HCT116 (cell line): ENCODE measurements around the gene ERMP1. TPM values are rescaled to one million over a fixed set of nuclear protein-coding genes. Genes with fewer than 3 reads are reported as not detected.

ENCODE experiments used
- ATAC-seq: fragments of 200-7000 bp; cut with Tn5 transposase; 2 replicates; pipeline ENCODE4 v1.9.1; 2020; ENCODE audit warnings: mild to moderate bottlenecking, moderate library complexity
- BruUV-seq: library from RNA; stranded (reverse); fragments of 400-500 nt; replicated peaks from 2 replicates; lab custom pipeline; 2021; lab: Mats Ljungman, UMichigan
- CTCF ChIA-PET: fragments of 300-600 bp; sonication (Branson Sonifier 250); formaldehyde crosslinking; loops from one replicate; lab custom pipeline; 2021; ENCODE audit warnings: antibody characterized with exemption; lab: Charles Lee
- POLR2A ChIA-PET: fragments of 300-600, 350-600 bp; sonication (Branson Sonifier 250); formaldehyde crosslinking; loops from one replicate; lab custom pipeline; 2021; ENCODE audit warnings: antibody characterized with exemption; lab: Charles Lee
- RAD21 ChIA-PET, 2 experiments: fragments of 300-600 bp; sonication (Branson Sonifier 250); formaldehyde crosslinking; loops; one replicate each; lab custom pipeline; 2023; ENCODE audit warnings: low total read pairs in 2 of 2; ENCODE audit not compliant: uncharacterized antibody in 2 of 2, unreplicated experiment in 2 of 2, low non-redundant PET in 1 of 2; lab: Charles Lee
- DNase-seq: peaks from one replicate; pipeline ENCODE4 v3.0.0-alpha.2; 2010; ENCODE audit warnings: low read depth, low spot score
- H2AFZ ChIP-seq: fragments of 200-600 bp; shearing (Covaris generic), sonication (generic); 2 replicates; pipeline ENCODE4 v1.6.1; 2017; ENCODE audit warnings: low read depth, mixed run types, mixed read lengths, antibody characterized with exemption, low read length; ENCODE audit not compliant: poor library complexity, severe bottlenecking
- H3K27ac ChIP-seq: 2 replicates; pipeline ENCODE4 v1.5.1; 2012; ENCODE audit warnings: low read depth, low read length
- H3K27me3 ChIP-seq: fragments of 200-600 bp; sonication (generic); 2 replicates; pipeline ENCODE4 v1.6.1; 2016; ENCODE audit warnings: mixed run types, low read length, mixed read lengths; ENCODE audit not compliant: insufficient read depth
- H3K36me3 ChIP-seq, 2 experiments: fragments of 200-500 bp in 1 of 2; fragments of 200-600 bp in 1 of 2; sonication (Bioruptor generic) in 1 of 2; sonication (generic) in 1 of 2; 2 replicates each; pipeline versions ENCODE4 v1.5.1 to v1.6.1; 2014 to 2016; ENCODE audit warnings: low read length in 2 of 2, inconsistent platforms in 1 of 2, mixed read lengths in 1 of 2, mixed run types in 1 of 2; ENCODE audit not compliant: insufficient read depth in 2 of 2, control insufficient read depth in 1 of 2
- H3K4me1 ChIP-seq, 2 experiments: fragments of 200-600 bp in 1 of 2; sonication (generic) in 1 of 2; 2 replicates each; pipeline versions ENCODE4 v1.5.1 to v1.6.1; 2012 to 2017; ENCODE audit warnings: low read length in 2 of 2, inconsistent platforms in 1 of 2, mild to moderate bottlenecking in 1 of 2, mixed read lengths in 1 of 2, mixed run types in 1 of 2, moderate library complexity in 1 of 2; ENCODE audit not compliant: insufficient read depth in 2 of 2, control insufficient read depth in 1 of 2
- H3K4me2 ChIP-seq: fragments of 200-600 bp; sonication (generic); 2 replicates; pipeline ENCODE4 v1.6.1; 2017; ENCODE audit warnings: mixed run types, low read length, mixed read lengths
- H3K4me3 ChIP-seq, 2 experiments: fragments of 200-600 bp in 1 of 2; sonication (generic) in 1 of 2; replicated peaks in 1 of 2; 2 replicates each; pipeline ENCODE4 v1.5.1; 2011 to 2016; ENCODE audit warnings: low read length in 2 of 2, control low read depth in 1 of 2, low read depth in 1 of 2, mild to moderate bottlenecking in 1 of 2, mixed read lengths in 1 of 2, mixed run types in 1 of 2
- H3K79me2 ChIP-seq: fragments of 200-600 bp; sonication (generic); 2 replicates; pipeline ENCODE4 v1.6.1; 2017; ENCODE audit warnings: mild to moderate bottlenecking, mixed run types, low read length, moderate library complexity, mixed read lengths; ENCODE audit not compliant: insufficient read depth
- H3K9ac ChIP-seq: fragments of 200-600 bp; sonication (generic); 2 replicates; pipeline ENCODE4 v1.6.1; 2016; ENCODE audit warnings: low read length, mixed read lengths
- H3K9me2 ChIP-seq: fragments of 200-600 bp; sonication (generic), shearing (Covaris generic); 2 replicates; pipeline ENCODE4 v1.6.1; 2017; ENCODE audit warnings: mixed run types, mild to moderate bottlenecking, moderate library complexity; ENCODE audit not compliant: insufficient read depth
- H3K9me3 ChIP-seq, 2 experiments: fragments of 200-500 bp in 1 of 2; fragments of 200-600 bp in 1 of 2; sonication (Bioruptor generic) in 1 of 2; sonication (generic) in 1 of 2; 2 replicates each; pipeline ENCODE4 v1.6.1; 2014 to 2017; ENCODE audit warnings: low read length in 2 of 2, mixed read lengths in 2 of 2, inconsistent platforms in 1 of 2, low read depth in 1 of 2, mild to moderate bottlenecking in 1 of 2, mixed run types in 1 of 2, moderate library complexity in 1 of 2; ENCODE audit not compliant: control insufficient read depth in 1 of 2, insufficient read depth in 1 of 2
- H4K20me1 ChIP-seq: fragments of 200-600 bp; sonication (generic), shearing (Covaris generic); 2 replicates; pipeline ENCODE4 v1.6.1; 2017; ENCODE audit warnings: mixed run types, mild to moderate bottlenecking, moderate library complexity; ENCODE audit not compliant: insufficient read depth
- CBX3 ChIP-seq: IDR thresholded peaks from 2 replicates; pipeline ENCODE4 v1.6.1; 2012; ENCODE audit warnings: low read depth
- CTCF ChIP-seq, 3 experiments: fragments of 200-600 bp in 1 of 3; sonication (generic) in 1 of 3; IDR thresholded peaks in 2 of 3; conservative IDR thresholded peaks in 1 of 3; 2 replicates each; pipeline ENCODE4 v1.5.1; 2012 to 2017; ENCODE audit warnings: low read depth in 2 of 3, low read length in 2 of 3, antibody characterized with exemption in 1 of 3, borderline replicate concordance in 1 of 3, control low read depth in 1 of 3, mild to moderate bottlenecking in 1 of 3, mixed read lengths in 1 of 3, mixed run types in 1 of 3, moderate library complexity in 1 of 3; ENCODE audit not compliant: insufficient read depth in 1 of 3
- ELF1 ChIP-seq: IDR thresholded peaks from 2 replicates; pipeline ENCODE4 v1.6.1; 2012; ENCODE audit warnings: low read depth, borderline replicate concordance
- EZH2 ChIP-seq: fragments of 200-600 bp; sonication (generic); IDR thresholded peaks from 2 replicates; pipeline ENCODE4 v1.6.1; 2017; ENCODE audit warnings: antibody characterized with exemption, mixed run types
- EZH2phosphoT487 ChIP-seq: fragments of 200-600 bp; IDR thresholded peaks from 2 replicates; pipeline ENCODE4 v1.6.1; 2018; ENCODE audit warnings: antibody characterized with exemption, borderline replicate concordance
- FOSL1 ChIP-seq: IDR thresholded peaks from 2 replicates; pipeline ENCODE4 v1.6.1; 2012; ENCODE audit warnings: low read depth
- JUND ChIP-seq: IDR thresholded peaks from 2 replicates; pipeline ENCODE4 v1.6.1; 2012
- MAX ChIP-seq: IDR thresholded peaks from 2 replicates; pipeline ENCODE4 v1.6.1; 2012
- POLR2A ChIP-seq: IDR thresholded peaks from 2 replicates; pipeline ENCODE4 v1.7.0; 2011; ENCODE audit warnings: borderline replicate concordance; ENCODE audit not compliant: insufficient read depth, insufficient read length; ENCODE audit errors: extremely low read depth
- POLR2AphosphoS5 ChIP-seq: IDR thresholded peaks from 2 replicates; pipeline ENCODE4 v1.6.1; 2011; ENCODE audit warnings: mild to moderate bottlenecking, low read depth, low read length, moderate library complexity
- RAD21 ChIP-seq: IDR thresholded peaks from 2 replicates; pipeline ENCODE4 v1.6.1; 2012; ENCODE audit warnings: low read depth, mild to moderate bottlenecking
- SIN3A ChIP-seq: IDR thresholded peaks from 2 replicates; pipeline ENCODE4 v1.6.1; 2012; ENCODE audit warnings: low read depth
- SP1 ChIP-seq: IDR thresholded peaks from 2 replicates; pipeline ENCODE4 v1.6.1; 2012; ENCODE audit warnings: low read depth
- TCF7L2 ChIP-seq: IDR thresholded peaks from 2 replicates; pipeline ENCODE4 v1.7.0; 2011; ENCODE audit warnings: borderline replicate concordance, inconsistent platforms; ENCODE audit not compliant: insufficient read depth, insufficient read length; ENCODE audit errors: extremely low read depth
- YY1 ChIP-seq: IDR thresholded peaks from 2 replicates; pipeline ENCODE4 v1.6.1; 2011; ENCODE audit warnings: low read length, low read depth, moderate library complexity, mild to moderate bottlenecking; ENCODE audit not compliant: insufficient replicate concordance; ENCODE audit errors: extremely low read depth
- ZBTB33 ChIP-seq: IDR thresholded peaks from 2 replicates; pipeline ENCODE4 v1.6.1; 2011; ENCODE audit warnings: mild to moderate bottlenecking, low read length, moderate library complexity; ENCODE audit not compliant: insufficient replicate concordance; ENCODE audit errors: extremely low read depth
- ZFX ChIP-seq: fragments of 450-650 bp; IDR thresholded peaks from 2 replicates; pipeline ENCODE4 v1.6.1; 2017
- ZNF274 ChIP-seq: fragments of 200-500 bp; sonication (Bioruptor generic); IDR thresholded peaks from 2 replicates; pipeline ENCODE4 v1.6.1; 2014; ENCODE audit warnings: mild to moderate bottlenecking, low read depth, low read length, inconsistent platforms
- intact Hi-C: fragments of 100-400 bp; cut with micrococcal nuclease; formaldehyde crosslinking; loops from 2 replicates; pipeline ENCODE4 v1.10.0; 2022
- total RNA-seq: library from RNA; stranded (reverse); gene quantifications from one replicate; pipeline ENCODE4 v1.2.1, GENCODE V29; 2021; ENCODE audit not compliant: unreplicated experiment

Gene ERMP1
- total RNA-seq, 1 experiment from 2014 or later, result 29.9 TPM

- H3K79me2 ChIP-seq, result peaks cover 6% of the 10 kb centered on the region; the same call in 1 of the 2 replicates
- H3K4me1 ChIP-seq, result peaks cover 13 to 20% of the 10 kb centered on the region in 2 experiments
- TF ChIP-seq TCF7L2 (no peak), EZH2phosphoT487 (no peak), JUND (no peak), FOSL1 (no peak), POLR2A (no peak), ZFX (no peak), RAD21 (no peak), ELF1 (no peak), MAX (no peak), SP1 (no peak), EZH2 (no peak), ZNF274 (no peak), CBX3 (no peak)
- H3K9me2 ChIP-seq, result no peaks in the 10 kb centered on the region
- DNase-seq, result no peak
- ATAC-seq, result no peak
- no peaks in the 10 kb centered on the region for H3K27me3 ChIP-seq
- no peak overlapping the region for H3K9ac ChIP-seq
- H3K4me2 ChIP-seq, result no peak overlapping the region
- no peak overlapping the region for H3K4me3 ChIP-seq
- H4K20me1 ChIP-seq, result no peaks in the 10 kb centered on the region
- no peak overlapping the region for H2AFZ ChIP-seq
- CTCF ChIA-PET, result interaction anchor here (1.6 kb wide), 1 partner anchor 234 kb away, joined by 3 read pairs; no protein-coding TSS in a partner anchor
- H3K27ac ChIP-seq, result no peak overlapping the region
- intact Hi-C loops, result no loop called here
- BruUV-seq, result no TSS peak
- H3K36me3 ChIP-seq, result peaks cover 3 to 14% of the 10 kb centered on the region in 2 experiments; a peak in 3 of 4 replicates
- RAD21 ChIA-PET, result no interaction called here
- POLR2A ChIA-PET, result no interaction called here
- H3K9me3 ChIP-seq, result no peaks in the 10 kb centered on the region
Measured at GRCh38 chr9:5820425-5820824, 12.5 kb downstream of the ERMP1 start.

GRCh38 chr9:5819174-5819573 is 13.7 kb downstream of the ERMP1 start:
- no peak for ATAC-seq
- no TSS peak for BruUV-seq
- H3K27ac ChIP-seq, result no peak overlapping the region
- no peak overlapping the region for H3K9ac ChIP-seq
- H3K79me2 ChIP-seq, result peaks cover 14% of the 10 kb centered on the region; the same call in 1 of the 2 replicates
- H3K9me3 ChIP-seq, result no peaks in the 10 kb centered on the region
- intact Hi-C loops, result no loop called here
- no peak overlapping the region for H2AFZ ChIP-seq
- peaks cover 15 to 20% of the 10 kb centered on the region in 2 experiments for H3K4me1 ChIP-seq
- ChIA-PET CTCF (no interaction called here), RAD21 (no interaction called here), POLR2A (no interaction called here)
- H3K27me3 ChIP-seq, result no peaks in the 10 kb centered on the region
- 0 out of 2 replicates have a peak overlapping the region, but pooled peaks have one; percentile 27 for H3K4me2 ChIP-seq
- H4K20me1 ChIP-seq, result no peaks in the 10 kb centered on the region
- DNase-seq, result no peak
- peaks cover 3 to 14% of the 10 kb centered on the region in 2 experiments; a peak in 3 of 4 replicates for H3K36me3 ChIP-seq
- no peaks in the 10 kb centered on the region for H3K9me2 ChIP-seq
- H3K4me3 ChIP-seq, result no peak overlapping the region
- no peak for TF ChIP-seq EZH2phosphoT487
- no peak for TF ChIP-seq ZBTB33
- TF ChIP-seq EZH2, result no peak
- TF ChIP-seq POLR2AphosphoS5, result no peak
- TF ChIP-seq SIN3A, result no peak
- no peak for TF ChIP-seq CTCF (IDR thresholded peaks at IDR 0.05 in 2 of 3, conservative IDR thresholded peaks at IDR 0.05 in 1 of 3; ENCODE audit: borderline replicate concordance in 1 of 3, insufficient read depth in 1 of 3, low read depth in 2 of 3, low read length in 2 of 3)
- no peak for TF ChIP-seq YY1
- no peak for TF ChIP-seq RAD21
- no peak for TF ChIP-seq MAX
